Urothelium cell line (cell line): ENCODE data around the gene C2orf81.
"Not testable (repeated sequence)": the region's sequence is repeated elsewhere in the genome, so short reads cannot be mapped to it uniquely, and the experiment has no call there.

Source experiments
- DNase-seq: peaks from one replicate; pipeline ENCODE4 v3.0.0; 2011; ENCODE audit warnings: low spot score, mixed read lengths
- FAIRE-seq: peaks from 2 replicates; lab custom pipeline; 2011; peaks lifted over from hg19 to GRCh38; lab: Jason Lieb, UNC

C2orf81 gene

GRCh38 chr2:74421221-74421870 lies at the start of gene C2orf81, which contains the start of gene WDR54:
Gene C2orf81, minus strand, starts transcription at chr2:74421619. Its CDS starts 59 bp downstream, at chr2:74421560.
Gene WDR54, plus strand, starts transcription at chr2:74421730. Its CDS starts 424 bp downstream, at chr2:74422154.
- FAIRE-seq (peak; percentile 98), DNase-seq (peak; percentile 99)

- not testable (repeated sequence) for DNase-seq, FAIRE-seq
Measured at GRCh38 chr2:74470742-74471141, 49.3 kb upstream of the C2orf81 start.

GRCh38 chr2:74464406-74464805 lies 43.0 kb upstream of the C2orf81 start:
- FAIRE-seq: no peak

GRCh38 chr2:74462786-74463105 lies 41.3 kb upstream of the C2orf81 start:
- FAIRE-seq (no peak), DNase-seq (no peak)

More at GRCh38 chr2:74464406-74464805, 43.0 kb upstream of the C2orf81 start:
- no peak for DNase-seq

GRCh38 chr2:74462054-74462785 lies 40.8 kb upstream of the C2orf81 start:
- FAIRE-seq (no peak), DNase-seq (no peak)

GRCh38 chr2:74461187-74462053 lies 40.0 kb upstream of the C2orf81 start:
- DNase-seq (no peak), FAIRE-seq (no peak)

GRCh38 chr2:74460187-74460586 lies 38.8 kb upstream of the C2orf81 start:
- DNase-seq, FAIRE-seq: not testable (repeated sequence)

GRCh38 chr2:74459503-74460118 lies 38.2 kb upstream of the C2orf81 start:
- FAIRE-seq, DNase-seq: not testable (repeated sequence)

- DNase-seq (no peak), FAIRE-seq (no peak)
Measured at GRCh38 chr2:74458938-74459363, 37.5 kb upstream of the C2orf81 start.

GRCh38 chr2:74458132-74458937 lies 36.9 kb upstream of the C2orf81 start, which contains the start of gene WBP1:
Gene WBP1, plus strand, starts transcription at chr2:74458438. Its CDS starts 165 bp downstream, at chr2:74458603.
- peak; percentile 72 for FAIRE-seq

GRCh38 chr2:74457549-74458131 lies 36.2 kb upstream of the C2orf81 start:
- FAIRE-seq (peak; percentile 55), DNase-seq (peak; percentile 73)

More at GRCh38 chr2:74458132-74458937, 36.9 kb upstream of the C2orf81 start, which contains the start of gene WBP1:
- peak; percentile 99 for DNase-seq

- FAIRE-seq (no peak), DNase-seq (no peak)
Measured at GRCh38 chr2:74457129-74457548, 35.7 kb upstream of the C2orf81 start.

- FAIRE-seq: peak; percentile 70
- DNase-seq: peak; percentile 94
Measured at GRCh38 chr2:74454654-74455511, 33.5 kb upstream of the C2orf81 start, which contains the start of gene INO80B. Gene INO80B, plus strand, starts transcription at chr2:74455087. Its CDS starts 30 bp downstream, at chr2:74455117.

GRCh38 chr2:74450570-74451190 lies 29.3 kb upstream of the C2orf81 start:
- no peak for FAIRE-seq

GRCh38 chr2:74448771-74449170 lies 27.4 kb upstream of the C2orf81 start:
- DNase-seq (no peak), FAIRE-seq (no peak)

More at GRCh38 chr2:74450570-74451190, 29.3 kb upstream of the C2orf81 start:
- no peak for DNase-seq

GRCh38 chr2:74447230-74447999 lies 26.0 kb upstream of the C2orf81 start:
- no peak for FAIRE-seq

More at GRCh38 chr2:74447230-74447999, 26.0 kb upstream of the C2orf81 start:
- no peak for DNase-seq
